H1 (cell line): Measurements from ENCODE around the gene CRADD. TPM values are rescaled to one million over a fixed set of nuclear protein-coding genes. Genes with fewer than 3 reads are reported as not detected.

Experiments
- CTCF ChIA-PET: fragments of 300-600 bp; sonication (Branson Sonifier 250); formaldehyde crosslinking; loops from one replicate; lab custom pipeline; 2021; ENCODE audit not compliant: partially characterized antibody; lab: Charles Lee
- POLR2A ChIA-PET: fragments of 300-600 bp; sonication (Branson Sonifier 250); formaldehyde crosslinking; loops from one replicate; lab custom pipeline; 2021; ENCODE audit warnings: inconsistent platforms; ENCODE audit not compliant: partially characterized antibody; lab: Charles Lee
- DNase-seq, 2 experiments: peaks; one replicate each; pipeline versions ENCODE4 v3.0.0 to v3.0.0-alpha.2; 2010 to 2022; ENCODE audit warnings: low spot score in 2 of 2, low read depth in 1 of 2, mixed read lengths in 1 of 2
- FAIRE-seq: peaks from 2 replicates; lab custom pipeline; 2011; peaks lifted over from hg19 to GRCh38; lab: Jason Lieb, UNC
- H2AFZ ChIP-seq: 2 replicates; pipeline ENCODE4 v1.8.1; 2012; ENCODE audit warnings: low read length, inconsistent platforms
- H2AK5ac ChIP-seq: 2 replicates; pipeline ENCODE4 v1.6.1; 2013; ENCODE audit warnings: low read depth, low read length
- H2BK120ac ChIP-seq: replicated peaks from 2 replicates; pipeline ENCODE3; 2013; ENCODE audit warnings: low read depth, low read length, inconsistent platforms
- H2BK12ac ChIP-seq: 2 replicates; pipeline ENCODE4 v1.6.1; 2013; ENCODE audit warnings: low read depth, low read length
- H2BK15ac ChIP-seq: 2 replicates; pipeline ENCODE4 v1.6.1; 2013; ENCODE audit warnings: low read length
- H2BK20ac ChIP-seq: 2 replicates; pipeline ENCODE4 v1.6.1; 2013; ENCODE audit warnings: low read length
- H2BK5ac ChIP-seq: 2 replicates; pipeline ENCODE4 v1.6.1; 2013; ENCODE audit warnings: low read depth, low read length
- H3K14ac ChIP-seq: 2 replicates; pipeline ENCODE4 v1.6.1; 2013; ENCODE audit warnings: inconsistent platforms; ENCODE audit not compliant: insufficient read length
- H3K18ac ChIP-seq: 2 replicates; pipeline ENCODE4 v1.6.1; 2013; ENCODE audit warnings: low read length; ENCODE audit errors: extremely low read depth
- H3K23ac ChIP-seq: 2 replicates; pipeline ENCODE4 v1.6.1; 2013; ENCODE audit warnings: inconsistent platforms; ENCODE audit not compliant: insufficient read length
- H3K23me2 ChIP-seq: 2 replicates; pipeline ENCODE4 v1.6.1; 2013; ENCODE audit warnings: low read depth, low read length
- H3K27ac ChIP-seq: 2 replicates; pipeline ENCODE4 v1.6.1; 2011; ENCODE audit warnings: low read depth, low read length, inconsistent platforms
- H3K27me3 ChIP-seq, 4 experiments: replicated peaks in 1 of 4; 1 replicate in 1 of 4; 2 replicates in 3 of 4; pipeline versions ENCODE4 v1.6.1 to v1.8.1; 2011 to 2013; ENCODE audit warnings: low read length in 3 of 4, mild to moderate bottlenecking in 3 of 4, inconsistent platforms in 2 of 4, mixed read lengths in 2 of 4, moderate library complexity in 1 of 4; ENCODE audit not compliant: control insufficient read depth in 3 of 4, insufficient read depth in 3 of 4; ENCODE audit errors: extremely low read depth in 1 of 4
- H3K36me3 ChIP-seq, 4 experiments: 2 replicates each; pipeline versions ENCODE4 v1.6.1 to v1.8.1; 2011 to 2013; ENCODE audit warnings: mild to moderate bottlenecking in 4 of 4, low read length in 3 of 4, moderate library complexity in 2 of 4, control low read depth in 1 of 4, inconsistent platforms in 1 of 4; ENCODE audit not compliant: insufficient read depth in 4 of 4, control insufficient read depth in 2 of 4
- H3K4ac ChIP-seq: replicated peaks from 2 replicates; pipeline ENCODE3; 2013; ENCODE audit warnings: low read length, low read depth, mixed read lengths, inconsistent platforms; ENCODE audit not compliant: insufficient read length
- H3K4me1 ChIP-seq, 4 experiments: replicated peaks in 1 of 4; 1 replicate in 1 of 4; 2 replicates in 3 of 4; pipeline versions ENCODE4 v1.6.1 to v1.8.1; 2011 to 2013; ENCODE audit warnings: low read length in 3 of 4, inconsistent platforms in 2 of 4, mixed read lengths in 1 of 4; ENCODE audit not compliant: insufficient read depth in 4 of 4, control insufficient read depth in 3 of 4
- H3K4me2 ChIP-seq, 2 experiments: 2 replicates each; pipeline versions ENCODE4 v1.6.1 to v1.8.1; 2011 to 2013; ENCODE audit warnings: low read depth in 2 of 2, low read length in 2 of 2, control low read depth in 1 of 2, inconsistent platforms in 1 of 2, mild to moderate bottlenecking in 1 of 2; ENCODE audit not compliant: insufficient read depth in 1 of 2
- H3K4me3 ChIP-seq, 4 experiments: fragments of 200-600, 300-600 bp in 1 of 4; sonication (generic), shearing (Covaris generic), sonication (Bioruptor Twin) in 1 of 4; 2 replicates each; pipeline versions ENCODE4 v1.5.1 to v1.8.1; 2011 to 2016; ENCODE audit warnings: low read length in 4 of 4, low read depth in 3 of 4, control low read depth in 2 of 4, inconsistent platforms in 2 of 4, mild to moderate bottlenecking in 2 of 4, mixed read lengths in 1 of 4, moderate library complexity in 1 of 4; ENCODE audit not compliant: insufficient read depth in 2 of 4; ENCODE audit errors: extremely low read depth in 1 of 4
- H3K56ac ChIP-seq: replicated peaks from 2 replicates; pipeline ENCODE3; 2013; ENCODE audit warnings: low read depth, mild to moderate bottlenecking, mixed read lengths, low read length, inconsistent platforms; ENCODE audit not compliant: insufficient read length
- H3K79me1 ChIP-seq: 2 replicates; pipeline ENCODE4 v1.6.1; 2013; ENCODE audit warnings: low read depth, low read length, control low read depth
- H3K79me2 ChIP-seq, 2 experiments: 2 replicates each; pipeline versions ENCODE4 v1.6.1 to v1.8.1; 2012 to 2013; ENCODE audit warnings: low read length in 2 of 2, mild to moderate bottlenecking in 2 of 2, inconsistent platforms in 1 of 2; ENCODE audit not compliant: insufficient read depth in 2 of 2, control insufficient read depth in 1 of 2
- H3K9ac ChIP-seq, 4 experiments: replicated peaks in 1 of 4; 1 replicate in 1 of 4; 2 replicates in 3 of 4; pipeline versions ENCODE4 v1.6.1 to v1.8.1; 2011 to 2013; ENCODE audit warnings: low read depth in 3 of 4, low read length in 3 of 4, control low read depth in 2 of 4, mild to moderate bottlenecking in 2 of 4, moderate library complexity in 2 of 4, inconsistent platforms in 1 of 4; ENCODE audit errors: extremely low read depth in 1 of 4
- H3K9me3 ChIP-seq, 2 experiments: 2 replicates each; pipeline versions ENCODE4 v1.6.1 to v1.8.1; 2012 to 2013; ENCODE audit warnings: mild to moderate bottlenecking in 2 of 2, moderate library complexity in 2 of 2, control low read depth in 1 of 2, inconsistent platforms in 1 of 2, low read depth in 1 of 2, low read length in 1 of 2, mixed read lengths in 1 of 2; ENCODE audit not compliant: insufficient read depth in 2 of 2
- H4K20me1 ChIP-seq, 2 experiments: replicated peaks in 1 of 2; 2 replicates each; pipeline versions ENCODE3 to v1.8.1; 2011 to 2013; ENCODE audit warnings: inconsistent platforms in 2 of 2, low read length in 2 of 2, mild to moderate bottlenecking in 1 of 2; ENCODE audit not compliant: insufficient read depth in 2 of 2, control insufficient read depth in 1 of 2
- H4K5ac ChIP-seq: 2 replicates; pipeline ENCODE4 v1.6.1; 2013; ENCODE audit warnings: low read length, low read depth, mixed read lengths, inconsistent platforms; ENCODE audit not compliant: insufficient read length
- H4K8ac ChIP-seq: 2 replicates; pipeline ENCODE4 v1.8.0; 2013; ENCODE audit warnings: mild to moderate bottlenecking, moderate library complexity, low read length, inconsistent platforms; ENCODE audit not compliant: insufficient read depth; ENCODE audit errors: extremely low read depth
- H4K91ac ChIP-seq: replicated peaks from 2 replicates; pipeline ENCODE3; 2013; ENCODE audit warnings: low read length, mixed read lengths, inconsistent platforms; ENCODE audit not compliant: insufficient read length
- CBX5 ChIP-seq: fragments of 300-800, 300-1000 bp; sonication (generic); IDR thresholded peaks from 2 replicates; pipeline ENCODE4 v1.7.1; 2016; ENCODE audit warnings: antibody characterized with exemption, low read length, low read depth
- JUND ChIP-seq: IDR thresholded peaks from 2 replicates; pipeline ENCODE4 v1.6.1; 2011; ENCODE audit warnings: mild to moderate bottlenecking, improper control_type of control experiment, low read length
- NRF1 ChIP-seq: IDR thresholded peaks from 2 replicates; pipeline ENCODE4 v1.6.1; 2011; ENCODE audit warnings: mild to moderate bottlenecking, low read depth, low read length, improper control_type of control experiment
- RFX5 ChIP-seq: IDR thresholded peaks from 2 replicates; pipeline ENCODE4 v1.6.1; 2011; ENCODE audit warnings: low read depth, low read length, improper control_type of control experiment, borderline replicate concordance
- RXRA ChIP-seq: IDR thresholded peaks from 2 replicates; pipeline ENCODE4 v1.6.1; 2011; ENCODE audit warnings: low read depth, mild to moderate bottlenecking, low read length, moderate library complexity; ENCODE audit not compliant: insufficient read depth
- SIRT6 ChIP-seq: IDR thresholded peaks from one replicate; pipeline ENCODE4 v1.7.1; 2012; ENCODE audit warnings: low read length, inconsistent platforms
- SIX5 ChIP-seq: IDR thresholded peaks from 2 replicates; pipeline ENCODE4 v1.6.1; 2011; ENCODE audit warnings: mild to moderate bottlenecking, low read depth, low read length
- SUZ12 ChIP-seq: fragments of 200-600 bp; sonication (generic); IDR thresholded peaks from 2 replicates; pipeline ENCODE4 v1.6.1; 2012; ENCODE audit warnings: mild to moderate bottlenecking, inconsistent platforms, low read length, moderate library complexity, mixed read lengths
- TAF1 ChIP-seq: IDR thresholded peaks from 2 replicates; pipeline ENCODE4 v1.6.1; 2011; ENCODE audit warnings: mild to moderate bottlenecking, low read depth, low read length
- WGBS, 2 experiments: shearing (Covaris generic) in 1 of 2; methylation state at CpG; one replicate each; pipeline versions ENCODE4 v1.1.6 to v1.1.7; 2013 to 2015; ENCODE audit warnings: low lambda C conversion rate in 2 of 2, mixed read lengths in 2 of 2, inconsistent platforms in 1 of 2, low coverage in 1 of 2, missing lambda C conversion rate in 1 of 2; ENCODE audit not compliant: insufficient replicate concordance in 2 of 2, insufficient coverage in 1 of 2, insufficient read length in 1 of 2; ENCODE audit errors: extremely low coverage in 1 of 2, missing lambda C conversion rate in 1 of 2; 5-methylcytosine and 5-hydroxymethylcytosine counted together
- polyA plus RNA-seq, 7 experiments: library from polyadenylated mRNA; depleted of rRNA in 3 of 7; stranded (reverse) in 5 of 7; unstranded in 2 of 7; fragments of >200 nt in 5 of 7; fragments of 200-250 nt in 2 of 7; gene quantifications; 1 replicate in 5 of 7; 2 replicates in 1 of 7; 4 replicates in 1 of 7; pipeline versions ENCODE4 v1.2.1 to v1.2.3, GENCODE V29; 2011 to 2013; ENCODE audit warnings: missing spikeins in 2 of 7, mixed read lengths in 2 of 7
- total RNA-seq: library from RNA; stranded (reverse); fragmentation: NEBNext Ultra II Directional; extraction: Animal tissue kit (Norgen Biotek cat#: 25700); gene quantifications from 2 replicates; pipeline ENCODE4 v1.2.1, GENCODE V29; 2021

Gene CRADD
- total and polyA plus RNA-seq, 2 of the 8 experiments (the other 6 are each of a cell fraction or from before 2014, with no cell fraction given), result 8.1 to 15.4 TPM

DNA sequence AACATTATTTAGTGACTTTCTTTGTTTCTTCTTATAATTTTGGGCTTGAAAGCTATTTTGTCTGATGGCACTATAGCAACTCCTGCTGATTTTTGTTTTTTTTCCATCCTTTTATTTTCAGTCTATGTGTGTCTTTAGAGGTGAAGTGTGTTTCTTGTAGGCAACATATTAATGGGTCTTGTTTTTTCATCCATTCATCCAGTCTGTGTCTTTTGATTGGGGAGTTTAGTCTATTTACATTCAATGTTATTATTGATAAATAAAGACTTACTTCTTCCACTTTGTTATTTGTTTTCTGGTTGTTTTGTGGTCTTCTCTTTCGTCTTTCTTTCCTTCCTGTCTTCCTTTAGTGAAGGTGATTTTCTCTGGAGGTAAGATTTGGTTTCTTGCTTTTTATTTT, 198.0 kb downstream of the CRADD start:
- no peaks in the 10 kb centered on the region for H3K9me3 ChIP-seq
- H3K27ac ChIP-seq, result no peak overlapping the region
- no peak overlapping the region for H2AK5ac ChIP-seq
- H2BK12ac ChIP-seq, result no peak overlapping the region
- WGBS, 2 experiments, result 86% methylated on average over 1 of the region's 1 CpG; no CpG with 5 or more reads in 1 of the 2 experiments
- H4K20me1 ChIP-seq, result no peaks in the 10 kb centered on the region
- no peak overlapping the region for H3K56ac ChIP-seq
- no peaks in the 10 kb centered on the region for H3K79me1 ChIP-seq
- no peak overlapping the region for H2BK5ac ChIP-seq
- H3K23me2 ChIP-seq, result no peaks in the 10 kb centered on the region
- no peak overlapping the region for H3K18ac ChIP-seq
- H3K23ac ChIP-seq, result no peak overlapping the region
- no peaks in the 10 kb centered on the region for H3K79me2 ChIP-seq
- H3K4me2 ChIP-seq, result no peak overlapping the region
- ChIA-PET POLR2A (interaction anchor here (0.9 kb wide), 1 partner anchor 13 kb away, joined by 3 read pairs; no protein-coding TSS in a partner anchor), CTCF (interaction anchor here (1.6 kb wide), 1 partner anchor 12 kb away, joined by 3 read pairs; no protein-coding TSS in a partner anchor)
- no peak overlapping the region for H2AFZ ChIP-seq
- no peaks in the 10 kb centered on the region for H3K4me1 ChIP-seq
- no peak overlapping the region for H4K5ac ChIP-seq
- no peaks in the 10 kb centered on the region for H3K27me3 ChIP-seq
- no peak overlapping the region for H3K4ac ChIP-seq
- H3K14ac ChIP-seq, result no peak overlapping the region
- H3K4me3 ChIP-seq, result no peak overlapping the region
- H2BK20ac ChIP-seq, result no peak overlapping the region
- no peak overlapping the region for H2BK15ac ChIP-seq
- H4K8ac ChIP-seq, result no peak overlapping the region
- no peak overlapping the region for H3K9ac ChIP-seq
- DNase-seq (no peak), FAIRE-seq (no peak)
- H3K36me3 ChIP-seq, result no peaks in the 10 kb centered on the region
- no peak overlapping the region for H2BK120ac ChIP-seq
- H4K91ac ChIP-seq, result no peak overlapping the region
- TF ChIP-seq NRF1, result no peak
- no peak for TF ChIP-seq JUND
- no peak for TF ChIP-seq RFX5
- no peak for TF ChIP-seq SIRT6
- no peak for TF ChIP-seq SUZ12
- TF ChIP-seq RXRA, result no peak
- no peak for TF ChIP-seq TAF1
- TF ChIP-seq CBX5, result no peak
- no peak for TF ChIP-seq SIX5
- TF ChIP-seq, all 59 proteins: peak for 0
